GM12878 (cell line): ENCODE results near the gene CXXC1. TPM values are rescaled to one million over a fixed set of nuclear protein-coding genes. Genes with fewer than 3 reads are reported as not detected.

Experiments
- ATAC-seq: fragments of 200-7000 bp; cut with Tn5 transposase; 3 replicates; pipeline ENCODE4 v1.9.1; 2020; ENCODE audit warnings: mild to moderate bottlenecking, moderate library complexity
- BruUV-seq: library from RNA; stranded (reverse); fragments of 400-500 nt; replicated peaks from 2 replicates; lab custom pipeline; 2021; lab: Mats Ljungman, UMichigan
- CTCF ChIA-PET: fragments of 300-600 bp; sonication (Branson Sonifier 250); formaldehyde crosslinking; extraction: SDS; loops from one replicate; lab custom pipeline; 2021; ENCODE audit warnings: inconsistent platforms; lab: Yijun Ruan, JAX
- POLR2A ChIA-PET: fragments of 350-600 bp; formaldehyde crosslinking; extraction: SDS; loops from one replicate; lab custom pipeline; 2021; ENCODE audit warnings: inconsistent platforms; lab: Charles Lee
- RAD21 ChIA-PET: fragments of 300-600 bp; sonication (Branson Sonifier 250); formaldehyde crosslinking; loops from one replicate; lab custom pipeline; 2023; ENCODE audit warnings: antibody characterized with exemption; ENCODE audit not compliant: unreplicated experiment; lab: Charles Lee
- SMC1A ChIA-PET: fragments of 300-600 bp; sonication (Branson Sonifier 250); formaldehyde crosslinking; loops from one replicate; lab custom pipeline; 2023; ENCODE audit not compliant: unreplicated experiment, uncharacterized antibody; lab: Charles Lee
- DNase-seq: peaks from one replicate; pipeline ENCODE4 v3.0.0-alpha.2; 2011; ENCODE audit warnings: low read depth, low spot score
- FAIRE-seq: peaks from 3 replicates; lab custom pipeline; 2011; peaks lifted over from hg19 to GRCh38; lab: Jason Lieb, UNC
- H2AFZ ChIP-seq: 2 replicates; pipeline ENCODE4 v1.6.0; 2011; ENCODE audit warnings: low read depth, low read length, control low read depth; ENCODE audit not compliant: control insufficient read depth
- H3K27ac ChIP-seq: 2 replicates; pipeline ENCODE4 v1.5.1; 2011; ENCODE audit warnings: control low read depth; ENCODE audit not compliant: control insufficient read depth, insufficient read depth
- H3K27me3 ChIP-seq, 2 experiments: replicated peaks in 1 of 2; 2 replicates each; pipeline versions ENCODE4 v1.6.0 to v1.6.1; 2011; ENCODE audit warnings: low read length in 1 of 2; ENCODE audit not compliant: control insufficient read depth in 2 of 2, insufficient read depth in 2 of 2
- H3K36me3 ChIP-seq, 2 experiments: 2 replicates each; pipeline ENCODE4 v1.5.1; 2011; ENCODE audit warnings: low read length in 1 of 2; ENCODE audit not compliant: control insufficient read depth in 2 of 2, insufficient read depth in 2 of 2
- H3K4me1 ChIP-seq: 2 replicates; pipeline ENCODE4 v1.6.1; 2011; ENCODE audit warnings: mild to moderate bottlenecking, low read length, moderate library complexity, mixed read lengths; ENCODE audit not compliant: control insufficient read depth, insufficient read depth
- H3K4me2 ChIP-seq: 2 replicates; pipeline ENCODE4 v1.6.0; 2011; ENCODE audit warnings: control low read depth; ENCODE audit not compliant: control insufficient read depth, insufficient read depth
- H3K4me3 ChIP-seq: fragments of 200-600 bp; sonication (generic); 2 replicates; pipeline ENCODE4 v1.5.1; 2016
- H3K79me2 ChIP-seq: 2 replicates; pipeline ENCODE4 v1.6.0; 2011; ENCODE audit warnings: low read length; ENCODE audit not compliant: control insufficient read depth, insufficient read depth
- H3K9ac ChIP-seq: 2 replicates; pipeline ENCODE4 v1.8.0; 2011; ENCODE audit warnings: low read length, control low read depth, mixed read lengths; ENCODE audit not compliant: control insufficient read depth, insufficient read depth
- H3K9me3 ChIP-seq: replicated peaks from 3 replicates; pipeline ENCODE4 v1.5.1; 2011; ENCODE audit warnings: mild to moderate bottlenecking, low read length; ENCODE audit not compliant: control insufficient read depth, insufficient read depth
- H4K20me1 ChIP-seq: 2 replicates; pipeline ENCODE4 v1.6.0; 2011; ENCODE audit not compliant: control insufficient read depth, insufficient read depth
- CREM ChIP-seq: IDR thresholded peaks from 2 replicates; pipeline ENCODE4 v1.6.1; 2014; ENCODE audit warnings: antibody characterized with exemption, low read depth
- GATAD2B ChIP-seq: fragments of 450-650 bp; conservative IDR thresholded peaks from 2 replicates; pipeline ENCODE4 v1.6.1; 2017; ENCODE audit warnings: low read depth, mild to moderate bottlenecking, moderate library complexity
- IKZF1 ChIP-seq: fragments of 450-650 bp; conservative IDR thresholded peaks from 2 replicates; pipeline ENCODE4 v1.6.1; 2017; ENCODE audit warnings: antibody characterized with exemption, mild to moderate bottlenecking
- KDM1A ChIP-seq: fragments of 200-600 bp; sonication (generic); IDR thresholded peaks from 2 replicates; pipeline ENCODE4 v1.6.1; 2016; ENCODE audit warnings: borderline replicate concordance
- MEF2A ChIP-seq: IDR thresholded peaks from 2 replicates; pipeline ENCODE4 v1.6.1; 2011; ENCODE audit warnings: low read depth, mild to moderate bottlenecking, low read length, moderate library complexity; ENCODE audit not compliant: insufficient read depth
- MXI1 ChIP-seq: fragments of 150-350 bp; IDR thresholded peaks from 2 replicates; pipeline ENCODE4 v1.6.1; 2011; ENCODE audit warnings: low read depth, mild to moderate bottlenecking, inconsistent platforms, low read length, improper control_type of control experiment
- MYB ChIP-seq: fragments of 150-350 bp; IDR thresholded peaks from 2 replicates; pipeline ENCODE4 v1.6.1; 2014; ENCODE audit warnings: mild to moderate bottlenecking, low read depth, low read length, borderline replicate concordance
- MYC ChIP-seq: IDR thresholded peaks from 2 replicates; pipeline ENCODE4 v1.6.1; 2011; ENCODE audit warnings: mild to moderate bottlenecking, low read length, moderate library complexity, inconsistent platforms; ENCODE audit not compliant: insufficient read depth, insufficient replicate concordance, insufficient read length, severe bottlenecking
- NR2C1 ChIP-seq: fragments of 450-650 bp; IDR thresholded peaks from 2 replicates; pipeline ENCODE4 v1.6.1; 2017; ENCODE audit warnings: antibody characterized with exemption, mild to moderate bottlenecking, moderate library complexity
- NRF1 ChIP-seq: conservative IDR thresholded peaks from 2 replicates; pipeline ENCODE4 v1.6.1; 2011; ENCODE audit warnings: mild to moderate bottlenecking, low read depth, low read length, improper control_type of control experiment
- POU2F2 ChIP-seq: IDR thresholded peaks from 3 replicates; pipeline ENCODE4 v1.6.1; 2011; ENCODE audit warnings: low read depth, mild to moderate bottlenecking, low read length, borderline replicate concordance
- RCOR1 ChIP-seq: conservative IDR thresholded peaks from 2 replicates; pipeline ENCODE4 v1.6.1; 2012; ENCODE audit warnings: low read depth, low read length, improper control_type of control experiment
- SIX5 ChIP-seq: IDR thresholded peaks from 2 replicates; pipeline ENCODE4 v1.6.1; 2011; ENCODE audit warnings: mild to moderate bottlenecking, low read depth, low read length, moderate library complexity; ENCODE audit not compliant: severe bottlenecking
- TAF1 ChIP-seq: IDR thresholded peaks from 2 replicates; pipeline ENCODE4 v1.6.1; 2011; ENCODE audit warnings: mild to moderate bottlenecking, low read depth, low read length, borderline replicate concordance
- TCF7 ChIP-seq: IDR thresholded peaks from 2 replicates; pipeline ENCODE4 v1.6.1; 2014; ENCODE audit warnings: antibody characterized with exemption, borderline replicate concordance
- ZBTB40 ChIP-seq: fragments of 450-650 bp; IDR thresholded peaks from 2 replicates; pipeline ENCODE4 v1.6.1; 2016; ENCODE audit warnings: mild to moderate bottlenecking, moderate library complexity, borderline replicate concordance
- ZNF24 ChIP-seq: fragments of 450-650 bp; IDR thresholded peaks from 2 replicates; pipeline ENCODE4 v1.6.1; 2017; ENCODE audit warnings: antibody characterized with exemption, mild to moderate bottlenecking
- WGBS: methylation state at CpG from one replicate; pipeline ENCODE4 v1.1.6; 2016; ENCODE audit warnings: low lambda C conversion rate; ENCODE audit not compliant: insufficient replicate concordance, insufficient coverage; ENCODE audit errors: missing lambda C conversion rate; 5-methylcytosine and 5-hydroxymethylcytosine counted together
- in situ Hi-C: fragments of 300-500 bp; cut with MboI; formaldehyde crosslinking; loops from 9 replicates; pipeline ENCODE4 v1.14.3; 2018; ENCODE audit warnings: mixed read lengths
- intact Hi-C: fragments of 100-400 bp; cut with micrococcal nuclease; formaldehyde crosslinking; loops from one replicate; pipeline ENCODE4 v1.14.2; 2022; ENCODE audit not compliant: unreplicated experiment
- polyA plus RNA-seq, 11 experiments: library from polyadenylated mRNA; depleted of rRNA in 4 of 11; unstranded in 6 of 11; stranded (reverse) in 5 of 11; fragments of >200 nt; fragmentation: Nextera tagmentation in 4 of 11; fragmentation: Illumina TruSeq in 1 of 11; extraction: Ambion mirVana in 4 of 11; extraction: Trizol in 1 of 11; gene quantifications; 1 replicate in 1 of 11; 2 replicates in 10 of 11; pipeline versions ENCODE4 v1.2.1 to v1.2.3, GENCODE V29; 2011 to 2016; ENCODE audit warnings: inconsistent platforms in 2 of 11, missing spikeins in 2 of 11, low read depth in 1 of 11
- total RNA-seq, 4 experiments: library from RNA; depleted of rRNA in 3 of 4; stranded (reverse); fragments of >200 nt in 3 of 4; fragmentation: Illumina TruSeq in 1 of 4; extraction: Trizol in 1 of 4; gene quantifications; 2 replicates each; pipeline versions ENCODE4 v1.2.1 to v1.2.3, GENCODE V29; 2013 to 2021

CXXC1 gene
- total and polyA plus RNA-seq, 10 of the 15 experiments (the other 5 are each of a cell fraction or from before 2014, with no cell fraction given), result 9.2 to 180 (median 93.8) TPM

GRCh38 chr18:50281295-50281971 lies 6.1 kb downstream of the CXXC1 start, which contains the start of gene MBD1:
Gene MBD1 (minus strand): TSS chr18:50281523. CDS start chr18:50279992, 1,531 bp downstream.
- H2AFZ ChIP-seq, result peak within 1 kb of the TSS; percentile 80
- H3K9me3 ChIP-seq, result no peaks in the 10 kb centered on the region
- peak within 1 kb of the TSS; percentile 88 for H3K27ac ChIP-seq
- ChIA-PET RAD21 (interaction anchor here (0.7 to 3.9 kb wide), 15 partner anchors 9 to 95 kb away, joined by 3 to 49 read pairs (median 3); partner anchors contain the start of gene CFAP53), CTCF (interaction anchor here (0.7 to 3.7 kb wide), 8 partner anchors 13 to 148 kb away, joined by 3 to 37 read pairs (median 3); partner anchors contain the start of gene CFAP53), POLR2A (interaction anchor here (0.7 to 2.1 kb wide), 11 partner anchors 9 to 93 kb away, joined by 3 to 24 read pairs (median 4); partner anchors contain the start of gene SKA1), SMC1A (interaction anchor here (0.7 to 2.6 kb wide), 11 partner anchors 10 to 689 kb away, joined by 3 to 27 read pairs (median 5); partner anchors contain the start of gene CFAP53)
- peak within 1 kb of the TSS; percentile 95 for H3K4me2 ChIP-seq
- peaks cover 16% of the 10 kb centered on the region for H3K4me1 ChIP-seq
- H3K27me3 ChIP-seq, result no peaks in the 10 kb centered on the region
- under 1% methylated on average over 62 of the region's 63 CpGs for WGBS
- ATAC-seq, result peak; percentile 96
- peak within 1 kb of the TSS; percentile 99 for H3K4me3 ChIP-seq
- no peaks in the 10 kb centered on the region for H4K20me1 ChIP-seq
- H3K9ac ChIP-seq, result peak within 1 kb of the TSS; percentile 81
- intact Hi-C loops (loop anchor here (1.0 to 10.0 kb wide), 4 partner anchors 15 to 1327 kb away; partner anchors contain the start of genes C18orf32, CFAP53 and SMAD7), in situ Hi-C loops (loop anchor here (10.0 to 25.0 kb wide), 3 partner anchors 73 to 1469 kb away; no protein-coding TSS in a partner anchor)
- H3K79me2 ChIP-seq, result peaks cover 46% of the 10 kb centered on the region
- H3K36me3 ChIP-seq, result peaks cover 40 to 41% of the 10 kb centered on the region in 2 experiments
- FAIRE-seq, result peak; percentile 99
- DNase-seq, result peak; percentile 96
- no TSS peak for BruUV-seq
- TF ChIP-seq IKZF1 (peak; percentile 99), MYC (peak; percentile 70), KDM1A (no peak), RCOR1 (peak; percentile 66; the same call in 1 of the 2 replicates), NR2C1 (peak; percentile 96), ZNF24 (no peak), CREM (peak; percentile 88), MYB (peak; percentile 47; the same call in 1 of the 2 replicates), TAF1 (peak; percentile 71), POU2F2 (peak; percentile 84), ZBTB40 (peak; percentile 93), MXI1 (0 out of 2 replicates have a peak, but pooled peaks have one; percentile 64), GATAD2B (no peak; the same call in 1 of the 2 replicates), MEF2A (0 out of 2 replicates have a peak, but pooled peaks have one; percentile 44), NRF1 (peak; percentile 93), SIX5 (peak; percentile 60), TCF7 (no peak)
